KG1 (cell line): Measurements from ENCODE around the gene CWH43.
"Not testable (repeated sequence)": the region's sequence is repeated elsewhere in the genome, so short reads cannot be mapped to it uniquely, and the experiment has no call there.

Experiments used
- DNase-seq: peaks from one replicate; lab custom pipeline; 2025; lab: John Stamatoyannopoulos, UW

Gene CWH43

GRCh38 chr4:48976041-48976440 is 10.0 kb upstream of the CWH43 start:
- no peak for DNase-seq

- no peak for DNase-seq
Measured at GRCh38 chr4:48979914-48980579, 6.0 kb upstream of the CWH43 start.

- not testable (repeated sequence) for DNase-seq
Measured at GRCh38 chr4:48984005-48984404, 2.1 kb upstream of the CWH43 start.

- DNase-seq: no peak
Measured at GRCh38 chr4:48985602-48985975, 486 bp upstream of the CWH43 start.

- no peak for DNase-seq
Measured at GRCh38 chr4:48986654-48987164, 634 bp downstream of the CWH43 start.

- no peak for DNase-seq
Measured at GRCh38 chr4:48989461-48990203, 3.6 kb downstream of the CWH43 start.

- DNase-seq: no peak
Measured at GRCh38 chr4:48991357-48991756, 5.3 kb downstream of the CWH43 start.

GRCh38 chr4:48997962-48998361 is 11.9 kb downstream of the CWH43 start:
- DNase-seq: no peak

GRCh38 chr4:48998440-48998839 is 12.4 kb downstream of the CWH43 start:
- DNase-seq: no peak

- no peak for DNase-seq
Measured at GRCh38 chr4:49000806-49001205, 14.7 kb downstream of the CWH43 start.

- DNase-seq: no peak
Measured at GRCh38 chr4:49002931-49003330, 16.9 kb downstream of the CWH43 start.

- no peak for DNase-seq
Measured at GRCh38 chr4:49018718-49019295, 32.7 kb downstream of the CWH43 start.

GRCh38 chr4:49032440-49033161 is 46.5 kb downstream of the CWH43 start:
- DNase-seq: peak; percentile 15

GRCh38 chr4:49036528-49036927 is 50.5 kb downstream of the CWH43 start:
- no peak for DNase-seq

- no peak for DNase-seq
Measured at GRCh38 chr4:49044270-49044669, 58.2 kb downstream of the CWH43 start.

GRCh38 chr4:49058306-49058705 is 72.2 kb downstream of the CWH43 start:
- no peak for DNase-seq

- DNase-seq: no peak
Measured at GRCh38 chr4:49063670-49064069, 77.6 kb downstream of the CWH43 start.

GRCh38 chr4:49072196-49072595 is 86.1 kb downstream of the CWH43 start:
- DNase-seq: not testable (repeated sequence)

- DNase-seq: not testable (repeated sequence)
Measured at GRCh38 chr4:49091883-49092282, 105.8 kb downstream of the CWH43 start.

- not testable (repeated sequence) for DNase-seq
Measured at GRCh38 chr4:49092608-49093135, 106.6 kb downstream of the CWH43 start.

- DNase-seq: not testable (repeated sequence)
Measured at GRCh38 chr4:49096215-49096614, 110.1 kb downstream of the CWH43 start.

GRCh38 chr4:49096627-49097026 is 110.6 kb downstream of the CWH43 start:
- not testable (repeated sequence) for DNase-seq
